ENCODE measurements around the gene ABCA4. TPM values are rescaled to one million over a fixed set of nuclear protein-coding genes. Genes with fewer than 3 reads are reported as not detected.

The ABCA4 gene
- total and polyA plus RNA-seq, 2 of the 8 experiments (the other 6 are each of a cell fraction or from before 2014, with no cell fraction given), result 0.06 TPM; not detected in 1

DNA sequence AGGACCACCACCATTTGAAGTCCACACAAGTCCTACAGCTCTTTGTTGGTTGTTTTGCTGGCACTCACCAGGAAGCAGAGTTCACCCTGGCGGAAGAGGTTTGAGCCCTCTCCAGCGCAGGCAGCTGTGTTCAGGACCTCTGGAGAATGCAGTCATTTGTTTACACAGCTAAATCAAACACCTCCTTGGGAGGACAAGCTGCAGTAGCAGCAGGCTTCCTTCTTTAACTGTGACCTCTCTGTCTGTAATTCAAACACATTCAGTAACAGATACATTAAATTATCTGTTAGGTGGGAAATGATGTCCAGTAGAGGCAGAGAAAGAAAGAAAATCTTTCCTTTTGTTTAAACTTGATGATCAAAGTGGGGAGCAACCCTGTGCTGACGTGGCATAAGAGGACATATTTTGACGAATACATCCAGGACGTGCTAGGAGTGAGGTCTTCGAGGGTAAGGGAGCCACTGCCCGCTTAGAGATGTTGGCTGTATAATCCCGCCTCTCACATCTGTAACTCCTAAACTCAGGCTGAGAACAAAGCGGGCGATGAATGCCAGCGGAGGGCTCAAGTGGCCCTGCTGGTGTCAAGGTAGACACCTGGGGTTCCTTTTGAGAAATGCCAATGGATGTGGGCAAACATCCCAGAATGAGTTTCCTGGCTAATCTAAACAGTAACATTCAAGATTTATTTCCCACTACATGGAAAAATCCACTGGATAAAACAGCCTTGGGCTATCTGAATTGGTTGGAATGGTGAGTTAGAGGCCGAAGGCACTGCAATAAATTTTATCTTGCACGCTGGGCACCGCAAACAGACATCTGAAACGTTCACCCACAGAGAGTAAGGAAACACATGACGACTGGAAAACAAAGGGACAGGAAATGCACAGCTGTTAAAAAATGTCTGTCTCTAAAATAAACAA is 51.7 kb downstream of the ABCA4 start:
- H4K5ac ChIP-seq (ENCODE audit: insufficient read length, low read depth, low read length), result no peak overlapping the region
- no peak overlapping the region for H2BK120ac ChIP-seq (replicated peaks; ENCODE audit: low read depth, low read length)
- H2BK20ac ChIP-seq (ENCODE audit: low read length), result no peak overlapping the region
- no peak overlapping the region for H4K8ac ChIP-seq (ENCODE audit: extremely low read depth, insufficient read depth, low read length)
- H3K27ac ChIP-seq (ENCODE audit: low read depth, low read length), result no peak overlapping the region
- H3K4me2 ChIP-seq (ENCODE audit: insufficient read depth in 1 of 2, low read depth in 2 of 2, low read length in 2 of 2), result no peak overlapping the region
- no peak overlapping the region for H3K4ac ChIP-seq (replicated peaks; ENCODE audit: insufficient read length, low read depth, low read length)
- WGBS, 2 experiments (ENCODE audit: extremely low coverage in 1 of 2, insufficient coverage in 1 of 2, insufficient read length in 1 of 2, insufficient replicate concordance in 2 of 2, low coverage in 1 of 2, low lambda C conversion rate in 2 of 2, missing lambda C conversion rate in 1 of 2), result 50% methylated on average over 16 of the region's 16 CpGs; no CpG with 5 or more reads in 1 of the 2 experiments
- CTCF ChIA-PET (ENCODE audit: partially characterized antibody), result interaction anchor here (1.0 to 12.6 kb wide), 11 partner anchors 8 to 266 kb away, joined by 3 to 119 read pairs (median 5); partner anchors contain the start of gene ARHGAP29
- no peak overlapping the region for H2BK12ac ChIP-seq (ENCODE audit: low read depth, low read length)
- no peak overlapping the region for H3K14ac ChIP-seq (ENCODE audit: insufficient read length)
- DNase-seq (ENCODE audit: low read depth in 1 of 2, low spot score in 2 of 2) (no peak), FAIRE-seq (no peak)
- H4K91ac ChIP-seq (replicated peaks; ENCODE audit: insufficient read length, low read length), result no peak overlapping the region
- no peak overlapping the region for H3K23ac ChIP-seq (ENCODE audit: insufficient read length)
- H3K36me3 ChIP-seq (ENCODE audit: control insufficient read depth in 2 of 4, insufficient read depth in 4 of 4, low read length in 3 of 4), result no peaks in the 10 kb centered on the region
- peaks cover 0 to 9% of the 10 kb centered on the region in 2 experiments for H4K20me1 ChIP-seq (replicated peaks in 1 of 2; ENCODE audit: control insufficient read depth in 1 of 2, insufficient read depth in 2 of 2, low read length in 2 of 2)
- peaks cover 38 to 63% (median 55%) of the 10 kb centered on the region in 4 experiments for H3K27me3 ChIP-seq (replicated peaks in 1 of 4; ENCODE audit: control insufficient read depth in 3 of 4, extremely low read depth in 1 of 4, insufficient read depth in 3 of 4, low read length in 3 of 4)
- no peaks in the 10 kb centered on the region for H3K23me2 ChIP-seq (ENCODE audit: low read depth, low read length)
- no peaks in the 10 kb centered on the region for H3K79me2 ChIP-seq (ENCODE audit: control insufficient read depth in 1 of 2, insufficient read depth in 2 of 2, low read length in 2 of 2)
- no peak overlapping the region for H3K18ac ChIP-seq (ENCODE audit: extremely low read depth, low read length)
- H2AK5ac ChIP-seq (ENCODE audit: low read depth, low read length), result no peak overlapping the region
- H3K9me3 ChIP-seq (ENCODE audit: insufficient read depth in 2 of 2, low read depth in 1 of 2, low read length in 1 of 2), result no peaks in the 10 kb centered on the region
- no peak overlapping the region for H2BK15ac ChIP-seq (ENCODE audit: low read length)
- no peaks in the 10 kb centered on the region for H3K79me1 ChIP-seq (ENCODE audit: low read depth, low read length)
- H3K4me1 ChIP-seq (replicated peaks in 1 of 4; ENCODE audit: control insufficient read depth in 3 of 4, insufficient read depth in 4 of 4, low read length in 3 of 4), result 0 out of 7 replicates have a peak, but pooled peaks cover 0 to 4% (median 0%) of the 10 kb centered on the region in 4 experiments
- H3K56ac ChIP-seq (replicated peaks; ENCODE audit: insufficient read length, low read depth, low read length), result no peak overlapping the region
- H2AFZ ChIP-seq (ENCODE audit: low read length), result no peak overlapping the region
- POLR2A ChIA-PET (ENCODE audit: partially characterized antibody), result no interaction called here
- no peak overlapping the region for H3K4me3 ChIP-seq (ENCODE audit: extremely low read depth in 1 of 4, insufficient read depth in 2 of 4, low read depth in 3 of 4, low read length in 4 of 4)
- H2BK5ac ChIP-seq (ENCODE audit: low read depth, low read length), result no peak overlapping the region
- H3K9ac ChIP-seq (replicated peaks in 1 of 4; ENCODE audit: extremely low read depth in 1 of 4, low read depth in 3 of 4, low read length in 3 of 4), result no peak overlapping the region
- TF ChIP-seq CTBP2 (IDR thresholded peaks at IDR 0.05; ENCODE audit: borderline replicate concordance, insufficient read depth, insufficient read length, low read length) (no peak), EP300 (IDR thresholded peaks at IDR 0.05; ENCODE audit: borderline replicate concordance in 1 of 2, low read depth in 2 of 2, low read length in 2 of 2) (no peak), KDM5A (IDR thresholded peaks at IDR 0.05; ENCODE audit: low read length) (no peak), SIRT6 (IDR thresholded peaks at IDR 0.05; ENCODE audit: low read length) (no peak), ZNF274 (IDR thresholded peaks at IDR 0.05; ENCODE audit: borderline replicate concordance, extremely low read depth, low read length) (no peak), GTF2F1 (IDR thresholded peaks at IDR 0.05; ENCODE audit: borderline replicate concordance, low read depth, low read length) (no peak)
- TF ChIP-seq, protein P1, sequence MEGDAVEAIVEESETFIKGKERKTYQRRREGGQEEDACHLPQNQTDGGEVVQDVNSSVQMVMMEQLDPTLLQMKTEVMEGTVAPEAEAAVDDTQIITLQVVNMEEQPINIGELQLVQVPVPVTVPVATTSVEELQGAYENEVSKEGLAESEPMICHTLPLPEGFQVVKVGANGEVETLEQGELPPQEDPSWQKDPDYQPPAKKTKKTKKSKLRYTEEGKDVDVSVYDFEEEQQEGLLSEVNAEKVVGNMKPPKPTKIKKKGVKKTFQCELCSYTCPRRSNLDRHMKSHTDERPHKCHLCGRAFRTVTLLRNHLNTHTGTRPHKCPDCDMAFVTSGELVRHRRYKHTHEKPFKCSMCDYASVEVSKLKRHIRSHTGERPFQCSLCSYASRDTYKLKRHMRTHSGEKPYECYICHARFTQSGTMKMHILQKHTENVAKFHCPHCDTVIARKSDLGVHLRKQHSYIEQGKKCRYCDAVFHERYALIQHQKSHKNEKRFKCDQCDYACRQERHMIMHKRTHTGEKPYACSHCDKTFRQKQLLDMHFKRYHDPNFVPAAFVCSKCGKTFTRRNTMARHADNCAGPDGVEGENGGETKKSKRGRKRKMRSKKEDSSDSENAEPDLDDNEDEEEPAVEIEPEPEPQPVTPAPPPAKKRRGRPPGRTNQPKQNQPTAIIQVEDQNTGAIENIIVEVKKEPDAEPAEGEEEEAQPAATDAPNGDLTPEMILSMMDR (IDR thresholded peaks at IDR 0.05; ENCODE audit: control extremely low read depth in 1 of 3, insufficient read depth in 1 of 3, low read depth in 1 of 3, low read length in 3 of 3), result no peak
- TF ChIP-seq, protein P2, sequence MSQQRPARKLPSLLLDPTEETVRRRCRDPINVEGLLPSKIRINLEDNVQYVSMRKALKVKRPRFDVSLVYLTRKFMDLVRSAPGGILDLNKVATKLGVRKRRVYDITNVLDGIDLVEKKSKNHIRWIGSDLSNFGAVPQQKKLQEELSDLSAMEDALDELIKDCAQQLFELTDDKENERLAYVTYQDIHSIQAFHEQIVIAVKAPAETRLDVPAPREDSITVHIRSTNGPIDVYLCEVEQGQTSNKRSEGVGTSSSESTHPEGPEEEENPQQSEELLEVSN (IDR thresholded peaks at IDR 0.05), result no peak
